NT2/D1 (cell line): ENCODE data around the gene VWCE.

ENCODE experiments used
- DNase-seq: peaks from one replicate; pipeline ENCODE4 v3.0.0-alpha.2; 2011; ENCODE audit warnings: low read depth, low spot score
- H3K27me3 ChIP-seq: 2 replicates; pipeline ENCODE4 v1.6.0; 2011; ENCODE audit warnings: mild to moderate bottlenecking; ENCODE audit not compliant: insufficient read length, insufficient read depth
- H3K36me3 ChIP-seq: 2 replicates; pipeline ENCODE4 v1.6.1; 2011; ENCODE audit warnings: mild to moderate bottlenecking, low read length, mixed read lengths; ENCODE audit not compliant: insufficient read depth, insufficient read length
- H3K4me1 ChIP-seq: 2 replicates; pipeline ENCODE4 v1.5.1; 2011; ENCODE audit not compliant: insufficient read depth, insufficient read length
- H3K4me3 ChIP-seq: 2 replicates; pipeline ENCODE4 v1.5.1; 2011; ENCODE audit warnings: low read depth; ENCODE audit not compliant: insufficient read length
- H3K9ac ChIP-seq: 2 replicates; pipeline ENCODE4 v1.6.0; 2011; ENCODE audit warnings: low read depth; ENCODE audit not compliant: insufficient read length
- H3K9me3 ChIP-seq: 2 replicates; pipeline ENCODE4 v1.5.1; 2011; ENCODE audit warnings: mild to moderate bottlenecking, low read length; ENCODE audit not compliant: insufficient read depth
- SUZ12 ChIP-seq: IDR thresholded peaks from 2 replicates; pipeline ENCODE4 v1.6.1; 2011; ENCODE audit not compliant: insufficient read length, insufficient read depth; ENCODE audit errors: extremely low read depth
- YY1 ChIP-seq: IDR thresholded peaks from 2 replicates; pipeline ENCODE4 v1.6.1; 2011; ENCODE audit not compliant: insufficient read length, insufficient read depth
- ZNF274 ChIP-seq: IDR thresholded peaks from 2 replicates; pipeline ENCODE4 v1.6.1; 2011; ENCODE audit warnings: mild to moderate bottlenecking, low read depth, low read length

VWCE gene

DNA sequence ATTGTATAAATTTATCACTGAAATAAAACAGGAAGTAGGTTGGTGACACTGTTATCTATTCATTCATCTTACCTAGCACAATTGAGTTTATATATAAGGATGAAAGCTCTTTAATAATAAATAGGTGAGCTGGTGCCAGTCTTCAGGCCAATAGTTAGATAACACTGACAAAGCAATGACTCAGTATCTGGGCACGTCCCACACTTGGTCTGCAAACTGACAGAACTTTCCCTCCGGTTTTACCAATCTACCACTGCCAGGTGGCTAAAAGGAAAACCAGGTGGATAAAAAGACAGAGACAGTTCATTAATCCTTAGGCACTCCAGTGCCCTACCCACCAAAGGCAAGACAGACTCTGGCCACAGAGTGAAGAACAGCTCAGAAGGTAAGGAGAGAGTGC, 20.1 kb upstream of the VWCE start:
- H3K9me3 ChIP-seq = no peaks in the 10 kb centered on the region
- DNase-seq = no peak
- H3K4me1 ChIP-seq = no peaks in the 10 kb centered on the region
- no peak overlapping the region for H3K4me3 ChIP-seq
- peaks cover 87% of the 10 kb centered on the region for H3K36me3 ChIP-seq
- H3K9ac ChIP-seq = no peak overlapping the region
- no peak for TF ChIP-seq ZNF274
- no peak for TF ChIP-seq SUZ12
- no peak for TF ChIP-seq YY1
- no peaks in the 10 kb centered on the region for H3K27me3 ChIP-seq

DNA sequence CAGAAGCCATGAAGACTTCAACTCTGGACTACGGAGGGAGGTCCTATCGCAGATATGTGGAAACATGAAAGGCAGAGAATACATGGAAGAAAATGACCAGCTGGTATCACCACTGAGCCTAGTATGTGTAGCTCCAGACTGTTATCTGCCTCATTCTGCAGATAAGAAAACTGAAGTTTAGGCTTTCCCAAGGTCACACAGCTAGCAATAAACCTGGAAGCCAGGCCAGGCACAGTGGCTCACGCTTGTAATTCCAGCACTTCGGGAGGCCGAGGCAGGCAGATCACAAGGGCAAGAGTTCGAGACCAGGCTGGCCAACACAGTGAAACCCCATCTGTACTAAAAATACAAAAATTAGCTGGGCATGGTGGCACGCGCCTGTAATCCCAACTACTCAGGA, 15.6 kb upstream of the VWCE start:
- TF ChIP-seq YY1 (no peak), SUZ12 (no peak), ZNF274 (no peak)
- Histone ChIP-seq H3K9me3 (no peaks in the 10 kb centered on the region), H3K9ac (no peak overlapping the region), H3K4me3 (no peak overlapping the region), H3K27me3 (no peaks in the 10 kb centered on the region), H3K36me3 (peaks cover 98% of the 10 kb centered on the region), H3K4me1 (no peaks in the 10 kb centered on the region)
- DNase-seq = no peak

DNA sequence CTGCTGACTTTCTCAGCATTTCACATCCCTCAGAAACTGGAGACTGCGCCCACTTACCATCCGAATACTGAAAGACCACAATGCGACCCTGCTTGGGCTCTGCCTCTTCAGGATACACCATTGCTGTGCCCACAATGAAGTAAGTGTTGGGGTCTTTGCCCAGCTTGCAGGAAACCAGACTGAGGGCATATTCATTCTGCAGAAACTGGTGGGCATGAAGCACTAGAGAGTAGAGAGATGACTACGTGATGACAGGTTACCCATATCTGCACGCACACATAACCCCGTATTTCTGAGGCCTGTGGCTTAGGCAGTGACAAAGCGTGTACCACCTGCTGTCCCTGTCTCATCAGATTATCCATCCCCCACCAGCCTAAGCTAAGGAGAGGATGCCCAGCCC, 14.6 kb upstream of the VWCE start:
- H3K27me3 ChIP-seq = no peaks in the 10 kb centered on the region
- H3K9ac ChIP-seq = no peak overlapping the region
- no peaks in the 10 kb centered on the region for H3K9me3 ChIP-seq
- H3K4me1 ChIP-seq = no peaks in the 10 kb centered on the region
- no peak for DNase-seq
- H3K4me3 ChIP-seq = no peak overlapping the region
- TF ChIP-seq ZNF274 (no peak), SUZ12 (no peak), YY1 (no peak)
- H3K36me3 ChIP-seq = peaks cover 97% of the 10 kb centered on the region

DNA sequence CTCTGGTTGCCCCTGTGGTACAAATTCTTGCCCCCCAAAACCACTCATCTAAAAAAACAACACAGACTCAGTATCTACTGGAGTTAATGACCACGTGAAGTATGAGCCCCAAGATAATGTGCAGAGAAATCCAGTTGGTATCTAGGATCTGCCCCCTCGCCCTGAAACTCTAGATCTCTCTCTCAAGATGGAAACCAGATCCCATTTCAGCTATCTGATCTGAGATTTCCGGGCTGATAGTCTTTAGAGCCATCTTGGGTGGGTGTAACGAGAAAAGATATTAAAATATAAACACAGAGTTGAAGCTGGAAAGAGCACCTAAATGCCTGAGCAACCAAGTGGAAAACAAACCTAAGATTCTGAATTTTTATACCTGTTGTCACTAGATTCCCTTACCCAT, 14.0 kb upstream of the VWCE start:
- DNase-seq = no peak
- H3K9ac ChIP-seq = no peak overlapping the region
- no peaks in the 10 kb centered on the region for H3K4me1 ChIP-seq
- H3K27me3 ChIP-seq = no peaks in the 10 kb centered on the region
- no peak for TF ChIP-seq SUZ12
- no peak for TF ChIP-seq YY1
- no peaks in the 10 kb centered on the region for H3K9me3 ChIP-seq
- H3K36me3 ChIP-seq = peaks cover 95% of the 10 kb centered on the region
- H3K4me3 ChIP-seq = no peak overlapping the region

DNA sequence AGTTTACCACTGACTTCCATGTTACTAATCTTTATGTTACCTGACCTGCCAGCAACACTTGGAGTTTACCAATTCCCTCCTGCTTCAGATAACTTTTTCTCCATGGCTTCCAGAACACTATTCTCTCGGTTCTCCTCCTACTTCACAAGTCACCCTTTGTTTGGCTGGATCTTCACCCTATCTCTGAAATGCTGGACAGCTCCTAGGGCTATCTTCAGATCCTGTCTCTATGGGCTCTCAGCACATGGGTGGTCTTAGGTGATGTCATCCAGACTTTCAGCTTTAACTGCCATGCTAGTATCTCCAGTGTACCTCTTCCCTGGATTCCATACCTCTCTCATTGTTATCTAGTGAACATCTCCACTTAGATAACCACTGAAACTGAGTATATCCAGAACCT, 12.2 kb upstream of the VWCE start:
- H3K9me3 ChIP-seq = no peaks in the 10 kb centered on the region
- no peak overlapping the region for H3K4me3 ChIP-seq
- no peaks in the 10 kb centered on the region for H3K4me1 ChIP-seq
- H3K9ac ChIP-seq = no peak overlapping the region
- H3K27me3 ChIP-seq = no peaks in the 10 kb centered on the region
- TF ChIP-seq SUZ12 (no peak), ZNF274 (no peak), YY1 (no peak)
- no peak for DNase-seq
- peaks cover 97% of the 10 kb centered on the region for H3K36me3 ChIP-seq

DNA sequence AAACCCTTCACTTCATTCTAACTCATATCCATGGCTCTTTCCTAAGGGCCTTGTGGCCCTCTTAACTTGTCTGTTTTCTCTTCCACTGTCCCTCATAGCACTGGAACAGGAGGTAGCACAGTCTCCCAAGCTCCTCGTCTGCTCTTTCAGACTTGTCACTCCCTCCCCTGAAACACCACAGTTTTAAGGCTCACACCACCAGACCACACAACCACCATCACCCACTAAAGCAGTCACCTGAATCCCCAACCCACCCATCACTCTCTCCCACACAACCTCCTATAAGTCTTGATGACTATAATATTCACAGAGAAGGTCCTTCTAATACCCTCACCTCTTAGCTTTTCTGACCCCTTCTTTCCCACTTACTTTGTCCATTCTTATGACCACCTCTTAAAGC, 11.1 kb upstream of the VWCE start:
- H3K9me3 ChIP-seq = no peaks in the 10 kb centered on the region
- DNase-seq = no peak
- H3K4me3 ChIP-seq = no peak overlapping the region
- H3K9ac ChIP-seq = no peak overlapping the region
- TF ChIP-seq ZNF274 (no peak), SUZ12 (no peak), YY1 (no peak)
- no peaks in the 10 kb centered on the region for H3K27me3 ChIP-seq
- H3K4me1 ChIP-seq = no peaks in the 10 kb centered on the region
- peaks cover 97% of the 10 kb centered on the region for H3K36me3 ChIP-seq

DNA sequence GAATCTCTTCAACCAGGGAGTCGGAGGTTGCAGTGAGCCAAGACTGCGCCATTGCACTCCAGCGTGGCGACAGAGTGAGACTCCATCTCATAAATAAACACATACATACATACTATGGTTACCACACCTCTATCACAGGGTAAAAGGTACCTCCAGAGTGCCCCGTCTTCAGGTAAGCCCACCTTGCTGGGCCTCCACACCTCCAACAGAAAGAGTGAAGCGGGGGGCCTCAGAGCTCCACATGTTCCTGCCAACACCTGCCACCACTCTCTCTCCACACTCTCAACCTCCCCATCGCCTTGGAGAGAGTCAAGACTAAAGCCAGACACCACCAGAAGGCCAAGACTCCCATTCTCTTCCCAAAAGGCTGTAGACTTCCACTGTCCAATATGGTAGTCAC, 10.3 kb upstream of the VWCE start:
- H3K36me3 ChIP-seq = peaks cover 97% of the 10 kb centered on the region
- H3K4me3 ChIP-seq = no peak overlapping the region
- TF ChIP-seq YY1 (no peak), SUZ12 (no peak), ZNF274 (no peak)
- no peaks in the 10 kb centered on the region for H3K4me1 ChIP-seq
- no peaks in the 10 kb centered on the region for H3K27me3 ChIP-seq
- DNase-seq = no peak
- H3K9ac ChIP-seq = no peak overlapping the region
- no peaks in the 10 kb centered on the region for H3K9me3 ChIP-seq

DNA sequence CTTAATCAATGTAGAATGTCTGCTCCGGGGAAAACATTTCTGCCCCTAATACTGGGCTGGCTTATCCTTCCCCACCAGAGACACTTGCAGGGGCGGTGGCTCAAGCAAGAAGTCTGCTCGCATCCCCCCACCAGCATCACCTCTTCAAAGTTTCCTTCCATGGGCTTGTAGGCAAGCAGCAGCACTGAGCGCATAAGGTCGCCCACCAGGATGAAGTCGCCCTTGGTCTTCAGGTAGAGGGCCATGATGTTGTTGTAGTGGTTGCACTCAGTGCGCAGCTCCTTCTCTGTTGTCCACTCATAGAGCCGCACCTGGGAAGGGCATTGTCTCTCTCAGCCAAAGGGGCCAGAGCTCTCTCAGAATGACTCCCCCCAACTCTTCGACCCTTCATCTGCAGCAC, 8.6 kb upstream of the VWCE start:
- H3K27me3 ChIP-seq = no peaks in the 10 kb centered on the region
- no peaks in the 10 kb centered on the region for H3K4me1 ChIP-seq
- H3K4me3 ChIP-seq = no peak overlapping the region
- DNase-seq = no peak
- peaks cover 97% of the 10 kb centered on the region for H3K36me3 ChIP-seq
- H3K9ac ChIP-seq = no peak overlapping the region
- TF ChIP-seq YY1 (no peak), ZNF274 (no peak), SUZ12 (no peak)
- H3K9me3 ChIP-seq = no peaks in the 10 kb centered on the region
